GM12878 (cell line): ENCODE data around the gene SPDYA. TPM values are rescaled to one million over a fixed set of nuclear protein-coding genes. Genes with fewer than 3 reads are reported as not detected.

Experiments
- ATAC-seq: fragments of 200-7000 bp; cut with Tn5 transposase; 3 replicates; pipeline ENCODE4 v1.9.1; 2020; ENCODE audit warnings: mild to moderate bottlenecking, moderate library complexity
- Bru-seq: library from RNA; stranded (reverse); fragments of 400-500 nt; gene quantifications from one replicate; lab custom pipeline; 2021; lab: Mats Ljungman, UMichigan
- BruChase-seq, 2 experiments: library from RNA; stranded (reverse); fragments of 400-500 nt; gene quantifications; one replicate each; lab custom pipeline; 2021; lab: Mats Ljungman, UMichigan
- BruUV-seq: library from RNA; stranded (reverse); fragments of 400-500 nt; replicated peaks from 2 replicates; lab custom pipeline; 2021; lab: Mats Ljungman, UMichigan
- CTCF ChIA-PET: fragments of 300-600 bp; sonication (Branson Sonifier 250); formaldehyde crosslinking; extraction: SDS; loops from one replicate; lab custom pipeline; 2021; ENCODE audit warnings: inconsistent platforms; lab: Yijun Ruan, JAX
- POLR2A ChIA-PET: fragments of 350-600 bp; formaldehyde crosslinking; extraction: SDS; loops from one replicate; lab custom pipeline; 2021; ENCODE audit warnings: inconsistent platforms; lab: Charles Lee
- RAD21 ChIA-PET: fragments of 300-600 bp; sonication (Branson Sonifier 250); formaldehyde crosslinking; loops from one replicate; lab custom pipeline; 2023; ENCODE audit warnings: antibody characterized with exemption; ENCODE audit not compliant: unreplicated experiment; lab: Charles Lee
- SMC1A ChIA-PET: fragments of 300-600 bp; sonication (Branson Sonifier 250); formaldehyde crosslinking; loops from one replicate; lab custom pipeline; 2023; ENCODE audit not compliant: unreplicated experiment, uncharacterized antibody; lab: Charles Lee
- DNase-seq: peaks from one replicate; pipeline ENCODE4 v3.0.0-alpha.2; 2011; ENCODE audit warnings: low read depth, low spot score
- FAIRE-seq: peaks from 3 replicates; lab custom pipeline; 2011; peaks lifted over from hg19 to GRCh38; lab: Jason Lieb, UNC
- H2AFZ ChIP-seq: 2 replicates; pipeline ENCODE4 v1.6.0; 2011; ENCODE audit warnings: low read depth, low read length, control low read depth; ENCODE audit not compliant: control insufficient read depth
- H3K27ac ChIP-seq: 2 replicates; pipeline ENCODE4 v1.5.1; 2011; ENCODE audit warnings: control low read depth; ENCODE audit not compliant: control insufficient read depth, insufficient read depth
- H3K27me3 ChIP-seq, 2 experiments: replicated peaks in 1 of 2; 2 replicates each; pipeline versions ENCODE4 v1.6.0 to v1.6.1; 2011; ENCODE audit warnings: low read length in 1 of 2; ENCODE audit not compliant: control insufficient read depth in 2 of 2, insufficient read depth in 2 of 2
- H3K36me3 ChIP-seq, 2 experiments: 2 replicates each; pipeline ENCODE4 v1.5.1; 2011; ENCODE audit warnings: low read length in 1 of 2; ENCODE audit not compliant: control insufficient read depth in 2 of 2, insufficient read depth in 2 of 2
- H3K4me1 ChIP-seq: 2 replicates; pipeline ENCODE4 v1.6.1; 2011; ENCODE audit warnings: mild to moderate bottlenecking, low read length, moderate library complexity, mixed read lengths; ENCODE audit not compliant: control insufficient read depth, insufficient read depth
- H3K4me2 ChIP-seq: 2 replicates; pipeline ENCODE4 v1.6.0; 2011; ENCODE audit warnings: control low read depth; ENCODE audit not compliant: control insufficient read depth, insufficient read depth
- H3K4me3 ChIP-seq: fragments of 200-600 bp; sonication (generic); 2 replicates; pipeline ENCODE4 v1.5.1; 2016
- H3K79me2 ChIP-seq: 2 replicates; pipeline ENCODE4 v1.6.0; 2011; ENCODE audit warnings: low read length; ENCODE audit not compliant: control insufficient read depth, insufficient read depth
- H3K9ac ChIP-seq: 2 replicates; pipeline ENCODE4 v1.8.0; 2011; ENCODE audit warnings: low read length, control low read depth, mixed read lengths; ENCODE audit not compliant: control insufficient read depth, insufficient read depth
- H3K9me3 ChIP-seq: replicated peaks from 3 replicates; pipeline ENCODE4 v1.5.1; 2011; ENCODE audit warnings: mild to moderate bottlenecking, low read length; ENCODE audit not compliant: control insufficient read depth, insufficient read depth
- H4K20me1 ChIP-seq: 2 replicates; pipeline ENCODE4 v1.6.0; 2011; ENCODE audit not compliant: control insufficient read depth, insufficient read depth
- BHLHE40 ChIP-seq, 2 experiments: fragments of 450-650 bp in 1 of 2; IDR thresholded peaks; 2 replicates each; pipeline ENCODE4 v1.6.1; 2011 to 2017; ENCODE audit warnings: low read depth in 2 of 2, borderline replicate concordance in 1 of 2, improper control_type of control experiment in 1 of 2, low read length in 1 of 2, mild to moderate bottlenecking in 1 of 2
- BMI1 ChIP-seq: fragments of 450-650 bp; IDR thresholded peaks from 2 replicates; pipeline ENCODE4 v1.6.1; 2016; ENCODE audit warnings: mild to moderate bottlenecking, moderate library complexity, borderline replicate concordance
- GABPA ChIP-seq: IDR thresholded peaks from 2 replicates; pipeline ENCODE4 v1.6.1; 2014; ENCODE audit warnings: antibody characterized with exemption, low read depth, mild to moderate bottlenecking, inconsistent platforms
- NFXL1 ChIP-seq: fragments of 450-650 bp; IDR thresholded peaks from 2 replicates; pipeline ENCODE4 v1.6.1; 2017; ENCODE audit warnings: antibody characterized with exemption, mild to moderate bottlenecking, borderline replicate concordance
- NFYB ChIP-seq: IDR thresholded peaks from 2 replicates; pipeline ENCODE4 v1.6.1; 2011; ENCODE audit warnings: low read depth, mild to moderate bottlenecking, low read length, improper control_type of control experiment, moderate library complexity; ENCODE audit not compliant: insufficient read depth
- NR2F1 ChIP-seq: fragments of 450-650 bp; conservative IDR thresholded peaks from 2 replicates; pipeline ENCODE4 v1.6.1; 2017; ENCODE audit warnings: mild to moderate bottlenecking
- RUNX3 ChIP-seq: IDR thresholded peaks from 2 replicates; pipeline ENCODE4 v1.6.1; 2012; ENCODE audit warnings: low read length, inconsistent platforms
- SRF ChIP-seq, 2 experiments: IDR thresholded peaks; 2 replicates each; pipeline ENCODE4 v1.6.1; 2011; ENCODE audit warnings: low read depth in 2 of 2, low read length in 2 of 2, mild to moderate bottlenecking in 1 of 2, moderate library complexity in 1 of 2
- SUPT20H ChIP-seq: IDR thresholded peaks from 2 replicates; pipeline ENCODE4 v1.6.1; 2011; ENCODE audit warnings: low read depth, mild to moderate bottlenecking, low read length, moderate library complexity, borderline replicate concordance; ENCODE audit not compliant: control insufficient read depth
- WGBS: methylation state at CpG from one replicate; pipeline ENCODE4 v1.1.6; 2016; ENCODE audit warnings: low lambda C conversion rate; ENCODE audit not compliant: insufficient replicate concordance, insufficient coverage; ENCODE audit errors: missing lambda C conversion rate; 5-methylcytosine and 5-hydroxymethylcytosine counted together
- in situ Hi-C: fragments of 300-500 bp; cut with MboI; formaldehyde crosslinking; loops from 9 replicates; pipeline ENCODE4 v1.14.3; 2018; ENCODE audit warnings: mixed read lengths
- intact Hi-C: fragments of 100-400 bp; cut with micrococcal nuclease; formaldehyde crosslinking; loops from one replicate; pipeline ENCODE4 v1.14.2; 2022; ENCODE audit not compliant: unreplicated experiment
- long read RNA-seq, 2 experiments: library from polyadenylated mRNA; unstranded; transcript quantifications; one replicate each; pipeline ENCODE4 v2.0.0, GENCODE V29; 2019 to 2020
- polyA minus RNA-seq, 3 experiments: library from RNA; depleted of rRNA, polyadenylated mRNA; stranded (reverse); fragments of >200 nt; gene quantifications; 2 replicates each; pipeline ENCODE4 v1.2.3, GENCODE V29; 2011
- polyA plus RNA-seq, 11 experiments: library from polyadenylated mRNA; depleted of rRNA in 4 of 11; unstranded in 6 of 11; stranded (reverse) in 5 of 11; fragments of >200 nt; fragmentation: Nextera tagmentation in 4 of 11; fragmentation: Illumina TruSeq in 1 of 11; extraction: Ambion mirVana in 4 of 11; extraction: Trizol in 1 of 11; gene quantifications; 1 replicate in 1 of 11; 2 replicates in 10 of 11; pipeline versions ENCODE4 v1.2.1 to v1.2.3, GENCODE V29; 2011 to 2016; ENCODE audit warnings: inconsistent platforms in 2 of 11, missing spikeins in 2 of 11, low read depth in 1 of 11
- total RNA-seq, 4 experiments: library from RNA; depleted of rRNA in 3 of 4; stranded (reverse); fragments of >200 nt in 3 of 4; fragmentation: Illumina TruSeq in 1 of 4; extraction: Trizol in 1 of 4; gene quantifications; 2 replicates each; pipeline versions ENCODE4 v1.2.1 to v1.2.3, GENCODE V29; 2013 to 2021
- TF ChIP-seq, protein P1 (sequence below): fragments of 450-650 bp; IDR thresholded peaks from 2 replicates; pipeline ENCODE4 v1.6.1; 2017; ENCODE audit warnings: mild to moderate bottlenecking, low read depth, inconsistent platforms; ENCODE audit not compliant: poor library complexity, severe bottlenecking
- TF ChIP-seq, protein P2 (sequence below): IDR thresholded peaks from 2 replicates; pipeline ENCODE4 v1.6.1; 2011; ENCODE audit warnings: low read depth, mild to moderate bottlenecking, low read length, moderate library complexity, borderline replicate concordance; ENCODE audit errors: extremely low read depth
- TF ChIP-seq, protein P3 (sequence below): IDR thresholded peaks from 2 replicates; pipeline ENCODE4 v1.6.1; 2011; ENCODE audit warnings: borderline replicate concordance, low read depth, mild to moderate bottlenecking, moderate library complexity, mixed read lengths, low read length; ENCODE audit not compliant: insufficient read depth; ENCODE audit errors: extremely low read length

The SPDYA gene
- total RNA-seq (2013; cell fraction: nucleolus; rRNA removed): 5.1 and 7.5 TPM in 2 replicates
- total RNA-seq (2014; rRNA removed) (0.33 and 0.40 TPM in 2 replicates), total RNA-seq (2014; rRNA removed; fragmentation: Illumina TruSeq; extraction: Trizol) (0.54 and 0.60 TPM in 2 replicates), total RNA-seq (2021) (0.46 and 0.58 TPM in 2 replicates), polyA plus RNA-seq (2011; rRNA removed) (0.27 and 0.53 TPM in 2 replicates), polyA plus RNA-seq (2014; fragmentation: Illumina TruSeq; extraction: Trizol) (0.13 TPM in 1 of 2 replicates, not detected in the other), polyA plus RNA-seq (2014; fragmentation: Nextera tagmentation; extraction: Ambion mirVana) (1 to 10 TPM; 1.1 to 2.4 TPM), polyA plus RNA-seq (2014; rRNA removed) (0.12 and 0.24 TPM in 2 replicates), polyA plus RNA-seq (2016; fragmentation: Nextera tagmentation; extraction: Ambion mirVana) (1 to 10 TPM; 1.1 to 1.9 TPM), polyA minus RNA-seq (2011; rRNA and poly(A)+ RNA removed) (0.15 TPM in 1 of 2 replicates, not detected in the other), Bru-seq, nascent RNA (percentile 24 among the genes with signal in this experiment), BruChase-seq, experiment 1, labeled RNA remaining after a 6-hour chase (percentile 38 among the genes with signal in this experiment), BruChase-seq, experiment 2, labeled RNA remaining after a 2-hour chase (percentile 48 among the genes with signal in this experiment)
- polyA plus RNA-seq (2011; ENCODE audit: low read depth): 0.38 TPM
- polyA plus RNA-seq (2011; cell fraction: cytosol; rRNA removed): 0.03 TPM in 1 of 2 replicates, not detected in the other
- 0.22 and 0.25 TPM in 2 replicates for polyA plus RNA-seq (2011; cell fraction: nucleus; rRNA removed)
- polyA plus RNA-seq (2012): 0.39 and 0.74 TPM in 2 replicates
- polyA minus RNA-seq (2011; cell fraction: cytosol; rRNA and poly(A)+ RNA removed): not detected in 2 replicates
- 0.60 and 1.3 TPM in 2 replicates for polyA minus RNA-seq (2011; cell fraction: nucleus; rRNA and poly(A)+ RNA removed)
- long read RNA-seq, experiment 1, partial matches to known transcripts: 0 of 118 reads
- long read RNA-seq, experiment 1, other reads (novel, unspliced or antisense): 118 of 118 reads
- long read RNA-seq, experiment 2, partial matches to known transcripts: 0 of 33 reads
- long read RNA-seq, experiment 2, other reads (novel, unspliced or antisense): 33 of 33 reads

DNA sequence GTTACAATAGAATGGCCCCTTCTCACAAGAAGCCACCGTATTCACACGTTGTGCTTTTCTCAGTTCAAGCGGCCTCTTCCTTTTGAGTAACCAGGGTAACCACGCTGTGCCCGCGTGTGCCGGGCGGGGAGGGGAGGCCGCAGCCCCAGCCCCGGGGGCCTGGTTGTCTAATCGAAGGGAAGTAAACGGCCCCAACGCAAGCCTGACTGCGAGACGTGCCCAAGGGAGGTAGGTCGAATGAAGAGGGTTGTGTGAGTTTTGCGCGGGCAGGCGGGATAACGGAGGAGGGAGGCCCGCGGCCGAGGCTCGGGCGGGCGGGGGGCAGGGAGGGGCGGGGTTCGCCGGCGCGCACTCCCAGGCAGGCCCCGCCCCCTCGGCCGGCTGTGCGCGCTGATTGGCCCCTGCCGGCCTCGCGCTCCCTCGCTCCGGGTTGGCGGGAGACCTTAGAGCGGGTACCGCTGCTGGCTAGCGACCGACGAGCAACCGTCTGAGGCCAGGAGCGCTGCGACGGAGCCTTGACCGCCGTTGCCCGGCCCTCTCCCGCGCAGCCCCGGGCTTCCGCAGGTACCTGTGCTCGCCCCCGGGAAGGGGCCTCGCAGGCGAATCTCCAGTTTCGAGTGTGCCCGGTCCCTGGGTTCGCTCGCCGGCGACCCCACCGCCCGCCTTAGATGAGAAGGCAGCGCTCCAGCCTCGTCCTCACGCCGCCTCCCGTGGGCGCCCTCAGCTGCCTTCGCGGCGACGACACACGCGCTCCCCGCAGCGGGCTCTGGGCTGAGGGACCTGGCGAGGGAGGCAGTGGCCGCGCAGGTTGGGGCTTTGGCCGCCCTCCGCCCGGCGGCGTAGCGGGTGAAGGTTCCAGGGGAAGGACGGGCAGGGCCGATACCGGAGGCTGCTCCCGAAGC, at the start of gene SPDYA:
Gene SPDYA (plus strand): TSS at position 451 of the 902 bp plus-strand sequence. CDS start 5,181 bp downstream, outside the sequence.
- FAIRE-seq (no peak), DNase-seq (no peak), ATAC-seq (peak; percentile 97)
- Histone ChIP-seq H3K27me3 (no peaks in the 10 kb centered on the region), H3K4me3 (peak within 1 kb of the TSS; percentile 66), H4K20me1 (no peaks in the 10 kb centered on the region), H3K9me3 (no peaks in the 10 kb centered on the region; the same call in 2 of the 3 replicates), H2AFZ (peak within 1 kb of the TSS; percentile 88), H3K36me3 (no peaks in the 10 kb centered on the region; a peak in 1 of 4 replicates), H3K27ac (no peak within 1 kb of the TSS), H3K4me2 (peak within 1 kb of the TSS; percentile 97), H3K9ac (peak within 1 kb of the TSS; percentile 39; the same call in 1 of the 2 replicates), H3K4me1 (peaks cover 6% of the 10 kb centered on the region), H3K79me2 (no peaks in the 10 kb centered on the region)
- no TSS peak for BruUV-seq
- ChIA-PET RAD21 (interaction anchor here (1.4 kb wide), 1 partner anchor 216 kb away, joined by 4 read pairs; no protein-coding TSS in a partner anchor), POLR2A (interaction anchor here (1.2 kb wide), 1 partner anchor 10 kb away, joined by 3 read pairs; no protein-coding TSS in a partner anchor), CTCF (interaction anchor here (1.3 to 1.9 kb wide), 3 partner anchors 10 to 217 kb away, joined by 3 to 8 read pairs (median 5); no protein-coding TSS in a partner anchor), SMC1A (interaction anchor here (1.3 to 2.4 kb wide), 2 partner anchors 9 to 40 kb away, joined by 3 to 12 read pairs; no protein-coding TSS in a partner anchor)
- intact Hi-C loops (no loop called here), in situ Hi-C loops (no loop called here)
- 18% methylated on average over 71 of the region's 97 CpGs for WGBS
- TF ChIP-seq RUNX3 (0 out of 2 replicates have a peak, but pooled peaks have one; percentile 2), GABPA (no peak), NFYB (peak; percentile 73; the same call in 1 of the 2 replicates), BMI1 (peak; percentile 48; the same call in 1 of the 2 replicates), SRF (IDR thresholded peaks at IDR 0.05; ENCODE audit: low read depth in 2 of 2, low read length in 2 of 2) (no peak), NR2F1 (no peak), BHLHE40 (IDR thresholded peaks at IDR 0.05; ENCODE audit: borderline replicate concordance in 1 of 2, low read depth in 2 of 2, low read length in 1 of 2) (peak in 1 of 2 experiments; percentile 39; a peak in 2 of 4 replicates), NFXL1 (no peak), SUPT20H (no peak)
- TF ChIP-seq, protein P1, sequence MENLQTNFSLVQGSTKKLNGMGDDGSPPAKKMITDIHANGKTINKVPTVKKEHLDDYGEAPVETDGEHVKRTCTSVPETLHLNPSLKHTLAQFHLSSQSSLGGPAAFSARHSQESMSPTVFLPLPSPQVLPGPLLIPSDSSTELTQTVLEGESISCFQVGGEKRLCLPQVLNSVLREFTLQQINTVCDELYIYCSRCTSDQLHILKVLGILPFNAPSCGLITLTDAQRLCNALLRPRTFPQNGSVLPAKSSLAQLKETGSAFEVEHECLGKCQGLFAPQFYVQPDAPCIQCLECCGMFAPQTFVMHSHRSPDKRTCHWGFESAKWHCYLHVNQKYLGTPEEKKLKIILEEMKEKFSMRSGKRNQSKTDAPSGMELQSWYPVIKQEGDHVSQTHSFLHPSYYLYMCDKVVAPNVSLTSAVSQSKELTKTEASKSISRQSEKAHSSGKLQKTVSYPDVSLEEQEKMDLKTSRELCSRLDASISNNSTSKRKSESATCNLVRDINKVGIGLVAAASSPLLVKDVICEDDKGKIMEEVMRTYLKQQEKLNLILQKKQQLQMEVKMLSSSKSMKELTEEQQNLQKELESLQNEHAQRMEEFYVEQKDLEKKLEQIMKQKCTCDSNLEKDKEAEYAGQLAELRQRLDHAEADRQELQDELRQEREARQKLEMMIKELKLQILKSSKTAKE: no peak
- TF ChIP-seq, protein P2, sequence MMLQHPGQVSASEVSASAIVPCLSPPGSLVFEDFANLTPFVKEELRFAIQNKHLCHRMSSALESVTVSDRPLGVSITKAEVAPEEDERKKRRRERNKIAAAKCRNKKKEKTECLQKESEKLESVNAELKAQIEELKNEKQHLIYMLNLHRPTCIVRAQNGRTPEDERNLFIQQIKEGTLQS: no peak
- TF ChIP-seq, protein P3, sequence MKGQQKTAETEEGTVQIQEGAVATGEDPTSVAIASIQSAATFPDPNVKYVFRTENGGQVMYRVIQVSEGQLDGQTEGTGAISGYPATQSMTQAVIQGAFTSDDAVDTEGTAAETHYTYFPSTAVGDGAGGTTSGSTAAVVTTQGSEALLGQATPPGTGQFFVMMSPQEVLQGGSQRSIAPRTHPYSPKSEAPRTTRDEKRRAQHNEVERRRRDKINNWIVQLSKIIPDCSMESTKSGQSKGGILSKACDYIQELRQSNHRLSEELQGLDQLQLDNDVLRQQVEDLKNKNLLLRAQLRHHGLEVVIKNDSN: peak; percentile 6
